ENCODE data around the gene BMPR2. TPM values are rescaled to one million over a fixed set of nuclear protein-coding genes. Genes with fewer than 3 reads are reported as not detected.
A peak's percentile ranks its signal among the peaks of the same experiment; 100 is the strongest.
"Not testable (repeated sequence)": the region's sequence is repeated elsewhere in the genome, so short reads cannot be mapped to it uniquely, and the experiment has no call there.

BMPR2 gene
- total RNA-seq: 15.0 TPM

GRCh38 chr2:202375609-202376408 lies at the start of gene BMPR2:
Gene BMPR2 (plus strand): TSS chr2:202376327. CDS start chr2:202377475, 1,148 bp downstream.
- peak; percentile 92 for DNase-seq (ENCODE audit: low spot score)
- peak; percentile 88 for ATAC-seq

- no peak for ATAC-seq
- no peak for DNase-seq (ENCODE audit: low spot score)
Measured at GRCh38 chr2:202327858-202328257, 48.3 kb upstream of the BMPR2 start.

- ATAC-seq: no peak
Measured at GRCh38 chr2:202335791-202336467, 40.2 kb upstream of the BMPR2 start.

GRCh38 chr2:202337151-202337550 lies 39.0 kb upstream of the BMPR2 start:
- ATAC-seq (no peak), DNase-seq (ENCODE audit: low spot score) (no peak)

More at GRCh38 chr2:202335791-202336467, 40.2 kb upstream of the BMPR2 start:
- no peak for DNase-seq (ENCODE audit: low spot score)

GRCh38 chr2:202337706-202338346 lies 38.3 kb upstream of the BMPR2 start:
- DNase-seq (ENCODE audit: low spot score): no peak
- no peak for ATAC-seq

GRCh38 chr2:202339071-202339870 lies 36.9 kb upstream of the BMPR2 start:
- ATAC-seq: no peak
- no peak for DNase-seq (ENCODE audit: low spot score)

GRCh38 chr2:202344178-202344577 lies 31.9 kb upstream of the BMPR2 start:
- no peak for ATAC-seq
- DNase-seq (ENCODE audit: low spot score): no peak

GRCh38 chr2:202346180-202346579 lies 29.9 kb upstream of the BMPR2 start:
- no peak for DNase-seq (ENCODE audit: low spot score)
- ATAC-seq: no peak

GRCh38 chr2:202353430-202353829 lies 22.7 kb upstream of the BMPR2 start:
- ATAC-seq: no peak
- DNase-seq (ENCODE audit: low spot score): no peak

GRCh38 chr2:202355993-202356505 lies 20.1 kb upstream of the BMPR2 start:
- DNase-seq (ENCODE audit: low spot score): no peak
- no peak for ATAC-seq

GRCh38 chr2:202358924-202359323 lies 17.2 kb upstream of the BMPR2 start:
- DNase-seq (ENCODE audit: low spot score); ATAC-seq: not testable (repeated sequence)

- no peak for DNase-seq (ENCODE audit: low spot score)
- ATAC-seq: no peak
Measured at GRCh38 chr2:202360646-202361045, 15.5 kb upstream of the BMPR2 start.

GRCh38 chr2:202361108-202361507 lies 15.0 kb upstream of the BMPR2 start:
- DNase-seq (ENCODE audit: low spot score) (no peak), ATAC-seq (no peak)

GRCh38 chr2:202373490-202373889 lies 2.6 kb upstream of the BMPR2 start:
- no peak for DNase-seq (ENCODE audit: low spot score)
- no peak for ATAC-seq

- ATAC-seq; DNase-seq (ENCODE audit: low spot score): not testable (repeated sequence)
Measured at GRCh38 chr2:202374383-202374782, 1.7 kb upstream of the BMPR2 start.

GRCh38 chr2:202375033-202375608 lies 1.0 kb upstream of the BMPR2 start:
- DNase-seq (ENCODE audit: low spot score) (peak; percentile 52), ATAC-seq (no peak)

GRCh38 chr2:202376460-202377206 lies 506 bp downstream of the BMPR2 start:
- DNase-seq (ENCODE audit: low spot score) (peak; percentile 63), ATAC-seq (peak; percentile 52)

- ATAC-seq: peak; percentile 54
Measured at GRCh38 chr2:202377207-202377761, 1.2 kb downstream of the BMPR2 start.

GRCh38 chr2:202378001-202378400 lies 1.9 kb downstream of the BMPR2 start:
- ATAC-seq: no peak

More at GRCh38 chr2:202377207-202377761, 1.2 kb downstream of the BMPR2 start:
- peak; percentile 68 for DNase-seq (ENCODE audit: low spot score)

More at GRCh38 chr2:202378001-202378400, 1.9 kb downstream of the BMPR2 start:
- no peak for DNase-seq (ENCODE audit: low spot score)
